GM23338 (cell line): ENCODE data around the gene CYP3A4. TPM values are rescaled to one million over a fixed set of nuclear protein-coding genes. Genes with fewer than 3 reads are reported as not detected.
"Not testable (repeated sequence)": the region's sequence is repeated elsewhere in the genome, so short reads cannot be mapped to it uniquely, and the experiment has no call there.

Experiments
- ATAC-seq: fragments of 200-7000 bp; cut with Tn5 transposase; 3 replicates; pipeline ENCODE4 v1.9.1; 2020
- DNase-seq: peaks from one replicate; pipeline ENCODE4 v3.0.0-alpha.2; 2015; ENCODE audit warnings: low spot score
- H2AFZ ChIP-seq: fragments of 200-600 bp; sonication (generic); 2 replicates; pipeline ENCODE4 v1.8.0; 2016; ENCODE audit warnings: antibody characterized with exemption, mild to moderate bottlenecking, moderate library complexity
- H3F3A ChIP-seq: fragments of 200-600 bp; sonication (generic); replicated peaks from 2 replicates; pipeline ENCODE4 v1.8.0; 2017; ENCODE audit warnings: antibody characterized with exemption, mixed run types, low read depth
- H3K27ac ChIP-seq: fragments of 200-600 bp; sonication (generic); 2 replicates; pipeline ENCODE4 v1.6.1; 2016; ENCODE audit warnings: low read depth
- H3K27me3 ChIP-seq: fragments of 200-600 bp; sonication (generic); 2 replicates; pipeline ENCODE4 v1.8.0; 2016; ENCODE audit warnings: mild to moderate bottlenecking, mixed run types, moderate library complexity; ENCODE audit not compliant: insufficient read depth
- H3K36me3 ChIP-seq: fragments of 200-600 bp; sonication (generic); 2 replicates; pipeline ENCODE4 v1.8.0; 2016; ENCODE audit warnings: mild to moderate bottlenecking; ENCODE audit not compliant: insufficient read depth
- H3K4me1 ChIP-seq: fragments of 200-600 bp; sonication (generic); 2 replicates; pipeline ENCODE4 v1.8.0; 2016; ENCODE audit warnings: mild to moderate bottlenecking, moderate library complexity; ENCODE audit not compliant: insufficient read depth
- H3K4me2 ChIP-seq: fragments of 200-600 bp; sonication (generic); 2 replicates; pipeline ENCODE4 v1.7.1; 2017; ENCODE audit warnings: mixed run types
- H3K4me3 ChIP-seq: fragments of 200-600 bp; sonication (generic); 2 replicates; pipeline ENCODE4 v1.6.1; 2016; ENCODE audit warnings: mixed run types
- H3K79me2 ChIP-seq: fragments of 200-600 bp; sonication (generic); replicated peaks from 2 replicates; pipeline ENCODE4 v1.8.0; 2017; ENCODE audit warnings: mild to moderate bottlenecking; ENCODE audit not compliant: insufficient read depth
- H3K9me2 ChIP-seq: fragments of 200-600 bp; sonication (generic); 2 replicates; pipeline ENCODE4 v1.8.0; 2017; ENCODE audit not compliant: insufficient read depth
- H4K20me1 ChIP-seq: fragments of 200-600 bp; sonication (generic); replicated peaks from 2 replicates; pipeline ENCODE4 v1.8.0; 2017; ENCODE audit warnings: mild to moderate bottlenecking; ENCODE audit not compliant: insufficient read depth
- H3K27ac Mint-ChIP-seq: 2 replicates; pipeline ENCODE4 v1.8.0; 2020; ENCODE audit warnings: inconsistent platforms, mild to moderate bottlenecking, moderate library complexity, mixed read lengths
- H3K27me3 Mint-ChIP-seq: 3 replicates; pipeline ENCODE4 v1.8.0; 2022; ENCODE audit warnings: low read depth, mild to moderate bottlenecking, moderate library complexity, mixed read lengths, inconsistent platforms; ENCODE audit not compliant: insufficient read depth, poor library complexity
- H3K36me3 Mint-ChIP-seq: 3 replicates; pipeline ENCODE4 v1.8.0; 2021; ENCODE audit warnings: low read depth, mild to moderate bottlenecking, inconsistent platforms, moderate library complexity, mixed read lengths
- H3K4me1 Mint-ChIP-seq: 3 replicates; pipeline ENCODE4 v1.8.0; 2020; ENCODE audit warnings: mild to moderate bottlenecking, inconsistent platforms, mixed read lengths
- H3K4me3 Mint-ChIP-seq: 3 replicates; pipeline ENCODE4 v1.8.0; 2021; ENCODE audit warnings: moderate library complexity, mild to moderate bottlenecking, inconsistent platforms, mixed read lengths
- H3K9me3 Mint-ChIP-seq: 3 replicates; pipeline ENCODE4 v1.8.0; 2020; ENCODE audit warnings: moderate library complexity, mild to moderate bottlenecking, inconsistent platforms, mixed read lengths
- ZNF114 ChIP-seq: fragments of 250-450 bp; sonication (Bioruptor Pico); IDR thresholded peaks from 2 replicates; pipeline ENCODE4 v1.5.0; 2020; ENCODE audit warnings: mild to moderate bottlenecking, moderate library complexity
- polyA plus RNA-seq: library from polyadenylated mRNA; unstranded; fragments of >200 nt; fragmentation: Nextera tagmentation; extraction: Ambion mirVana; gene quantifications from 2 replicates; pipeline ENCODE4 v1.2.1, GENCODE V29; 2016
- total RNA-seq: library from RNA; depleted of rRNA; stranded (reverse); fragments of >200 nt; shearing (Covaris generic); gene quantifications from 2 replicates; pipeline ENCODE4 v1.2.3, GENCODE V29; 2014
- TF ChIP-seq, protein P1 (sequence below), 2 experiments: fragments of 200-600 bp in 1 of 2; sonication (generic) in 1 of 2; conservative IDR thresholded peaks; 2 replicates each; pipeline versions ENCODE4 v1.5.1 to v1.6.1; 2016 to 2017; ENCODE audit warnings: antibody characterized with exemption in 2 of 2, low read depth in 2 of 2, mild to moderate bottlenecking in 2 of 2, moderate library complexity in 1 of 2
- TF ChIP-seq, protein P2 (sequence below): IDR thresholded peaks from 2 replicates; pipeline ENCODE4 v1.6.1; 2016; ENCODE audit warnings: antibody characterized with exemption

Gene CYP3A4
- total and polyA plus RNA-seq, 2 experiments from 2014 or later = not detected

DNA sequence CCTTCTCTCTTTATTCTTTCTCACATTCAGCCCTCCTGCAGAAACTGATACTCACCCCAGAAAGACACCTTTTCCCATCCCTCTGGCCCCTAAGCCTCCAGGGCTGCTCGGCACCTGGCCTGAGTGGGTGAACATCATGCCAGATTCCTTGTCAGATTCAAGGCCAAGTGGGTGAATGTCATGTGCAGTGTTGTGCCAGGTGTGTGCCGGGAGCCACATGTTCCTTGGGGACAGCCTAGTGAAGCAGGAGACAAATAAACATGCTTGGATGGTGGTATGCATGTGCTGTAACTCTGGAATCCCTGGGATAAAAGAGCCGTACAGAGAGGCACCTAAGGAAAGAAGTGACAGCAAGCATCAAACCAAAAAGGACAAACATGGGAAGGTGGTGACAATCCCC, 1.7 kb upstream of the CYP3A4 start:
- H3K27me3 Mint-ChIP-seq, DNase-seq, H3K4me1 Mint-ChIP-seq, H3K27me3 ChIP-seq, ATAC-seq, H3K27ac ChIP-seq, H3K4me2 ChIP-seq, H4K20me1 ChIP-seq, H3K79me2 ChIP-seq, H3F3A ChIP-seq, H2AFZ ChIP-seq, H3K9me3 Mint-ChIP-seq, H3K4me3 ChIP-seq, H3K36me3 ChIP-seq, H3K9me2 ChIP-seq, H3K4me3 Mint-ChIP-seq, H3K4me1 ChIP-seq, H3K36me3 Mint-ChIP-seq, H3K27ac Mint-ChIP-seq: not testable (repeated sequence)

DNA sequence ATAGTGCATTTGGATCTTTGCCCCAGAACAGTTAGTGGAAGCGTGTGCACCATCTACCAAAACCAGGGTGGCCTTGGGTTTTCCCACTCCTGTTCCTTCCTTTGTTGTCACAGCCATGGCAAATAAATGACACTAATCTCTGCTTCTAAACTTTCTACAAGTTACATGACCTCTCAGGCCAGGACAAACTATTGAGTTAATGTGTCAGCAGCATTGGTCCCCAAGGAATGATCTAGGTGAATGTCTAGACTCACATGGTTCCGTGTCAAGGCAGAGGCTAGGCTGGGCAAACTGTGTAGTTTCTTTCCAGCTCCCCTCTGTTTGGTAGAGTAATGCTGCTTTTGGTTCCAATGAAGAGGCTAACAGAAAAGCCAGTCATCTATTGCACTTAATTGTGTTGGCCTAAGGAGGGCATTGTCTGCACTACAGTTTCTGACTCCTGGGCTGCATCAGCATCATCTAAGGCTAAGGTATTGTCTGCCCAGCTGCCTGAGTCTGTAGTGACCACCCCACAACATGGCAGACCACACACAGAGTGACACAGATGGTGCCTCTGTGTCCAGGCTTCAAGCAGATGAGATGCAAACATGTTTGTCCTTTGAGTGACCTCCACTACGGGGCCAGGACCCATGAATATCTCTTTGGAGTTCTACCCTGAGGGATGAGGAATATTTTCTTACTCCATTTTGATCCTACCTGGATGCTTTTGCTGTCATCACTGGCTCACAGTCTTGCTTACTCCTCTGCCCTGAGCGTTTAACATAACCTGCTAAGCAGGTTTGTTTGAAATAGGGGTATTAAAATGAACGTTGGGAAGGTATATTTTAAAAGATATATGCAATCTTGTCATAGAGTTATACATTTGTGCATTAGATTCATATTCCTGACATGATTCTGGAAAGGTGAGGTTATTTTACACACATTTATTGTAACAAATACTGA, 1.7 kb downstream of the CYP3A4 start:
- Histone ChIP-seq H3K4me1 (no peaks in the 10 kb centered on the region), H4K20me1 (no peaks in the 10 kb centered on the region), H3K36me3 (no peaks in the 10 kb centered on the region), H3K79me2 (no peaks in the 10 kb centered on the region), H3F3A (no peaks in the 10 kb centered on the region), H3K27ac (no peak overlapping the region), H3K4me2 (no peak overlapping the region), H3K4me3 (no peak overlapping the region), H2AFZ (no peak overlapping the region), H3K27me3 (no peaks in the 10 kb centered on the region), H3K9me2 (no peaks in the 10 kb centered on the region)
- DNase-seq (peak; percentile 29), ATAC-seq (peak; percentile 78)
- no peaks in the 10 kb centered on the region for H3K36me3 Mint-ChIP-seq
- H3K4me1 Mint-ChIP-seq = peaks cover 3% of the 10 kb centered on the region; the same call in 2 of the 3 replicates
- H3K9me3 Mint-ChIP-seq = no peaks in the 10 kb centered on the region
- H3K27me3 Mint-ChIP-seq = no peaks in the 10 kb centered on the region
- TF ChIP-seq, protein P1, sequence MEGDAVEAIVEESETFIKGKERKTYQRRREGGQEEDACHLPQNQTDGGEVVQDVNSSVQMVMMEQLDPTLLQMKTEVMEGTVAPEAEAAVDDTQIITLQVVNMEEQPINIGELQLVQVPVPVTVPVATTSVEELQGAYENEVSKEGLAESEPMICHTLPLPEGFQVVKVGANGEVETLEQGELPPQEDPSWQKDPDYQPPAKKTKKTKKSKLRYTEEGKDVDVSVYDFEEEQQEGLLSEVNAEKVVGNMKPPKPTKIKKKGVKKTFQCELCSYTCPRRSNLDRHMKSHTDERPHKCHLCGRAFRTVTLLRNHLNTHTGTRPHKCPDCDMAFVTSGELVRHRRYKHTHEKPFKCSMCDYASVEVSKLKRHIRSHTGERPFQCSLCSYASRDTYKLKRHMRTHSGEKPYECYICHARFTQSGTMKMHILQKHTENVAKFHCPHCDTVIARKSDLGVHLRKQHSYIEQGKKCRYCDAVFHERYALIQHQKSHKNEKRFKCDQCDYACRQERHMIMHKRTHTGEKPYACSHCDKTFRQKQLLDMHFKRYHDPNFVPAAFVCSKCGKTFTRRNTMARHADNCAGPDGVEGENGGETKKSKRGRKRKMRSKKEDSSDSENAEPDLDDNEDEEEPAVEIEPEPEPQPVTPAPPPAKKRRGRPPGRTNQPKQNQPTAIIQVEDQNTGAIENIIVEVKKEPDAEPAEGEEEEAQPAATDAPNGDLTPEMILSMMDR (conservative IDR thresholded peaks at IDR 0.05; ENCODE audit: low read depth in 2 of 2) = peak in 1 of 2 experiments; percentile 49; a peak in 2 of 4 replicates
- TF ChIP-seq ZNF114 (CRISPR knock-in tag) = no peak
- no peak overlapping the region for H3K27ac Mint-ChIP-seq
- H3K4me3 Mint-ChIP-seq = no peak overlapping the region

DNA sequence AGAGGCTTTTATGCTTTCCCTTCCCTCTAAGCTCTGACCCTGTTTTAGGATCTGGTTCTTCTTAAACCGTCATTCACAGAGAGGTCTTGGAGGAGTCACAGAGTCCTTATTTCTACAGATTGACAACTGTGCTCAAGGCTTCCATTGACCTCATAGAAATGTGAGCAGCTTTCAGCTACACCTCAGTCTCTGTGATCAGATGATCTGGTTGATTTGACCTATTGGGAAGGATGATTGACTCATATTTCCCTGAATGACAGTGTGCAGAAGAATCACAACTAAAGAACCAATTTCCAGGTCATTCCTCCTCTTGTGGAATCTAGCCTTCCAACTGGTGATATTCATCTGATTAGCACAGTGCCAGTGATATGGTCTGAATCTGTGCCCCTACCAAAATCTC, 3.4 kb downstream of the CYP3A4 start:
- Mint-ChIP-seq H3K36me3 (no peaks in the 10 kb centered on the region), H3K9me3 (no peaks in the 10 kb centered on the region), H3K27ac (no peak overlapping the region), H3K4me3 (no peak overlapping the region), H3K4me1 (peaks cover 3% of the 10 kb centered on the region; the same call in 2 of the 3 replicates), H3K27me3 (no peaks in the 10 kb centered on the region)
- Histone ChIP-seq H3K36me3 (no peaks in the 10 kb centered on the region), H3K4me3 (no peak overlapping the region), H3K79me2 (no peaks in the 10 kb centered on the region), H3K4me2 (no peak overlapping the region), H3K4me1 (no peaks in the 10 kb centered on the region), H3F3A (no peaks in the 10 kb centered on the region), H3K9me2 (no peaks in the 10 kb centered on the region), H3K27ac (no peak overlapping the region), H3K27me3 (no peaks in the 10 kb centered on the region), H2AFZ (no peak overlapping the region), H4K20me1 (no peaks in the 10 kb centered on the region)
- ATAC-seq (no peak), DNase-seq (no peak)
- TF ChIP-seq, protein P2, sequence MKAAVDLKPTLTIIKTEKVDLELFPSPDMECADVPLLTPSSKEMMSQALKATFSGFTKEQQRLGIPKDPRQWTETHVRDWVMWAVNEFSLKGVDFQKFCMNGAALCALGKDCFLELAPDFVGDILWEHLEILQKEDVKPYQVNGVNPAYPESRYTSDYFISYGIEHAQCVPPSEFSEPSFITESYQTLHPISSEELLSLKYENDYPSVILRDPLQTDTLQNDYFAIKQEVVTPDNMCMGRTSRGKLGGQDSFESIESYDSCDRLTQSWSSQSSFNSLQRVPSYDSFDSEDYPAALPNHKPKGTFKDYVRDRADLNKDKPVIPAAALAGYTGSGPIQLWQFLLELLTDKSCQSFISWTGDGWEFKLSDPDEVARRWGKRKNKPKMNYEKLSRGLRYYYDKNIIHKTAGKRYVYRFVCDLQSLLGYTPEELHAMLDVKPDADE = no peak
